SK-N-SH treated with all-trans-retinoic acid at 6 μM for 48 hours (cell line): ENCODE data around the gene CR1.

Experiments
- ATAC-seq: fragments of 200-7000 bp; cut with Tn5 transposase; 3 replicates; pipeline ENCODE4 v1.9.1; 2020; ENCODE audit warnings: mild to moderate bottlenecking, moderate library complexity
- ARNTL ChIP-seq: fragments of 450-650 bp; formaldehyde crosslinking; IDR thresholded peaks from 2 replicates; pipeline ENCODE4 v1.5.0; 2020; ENCODE audit warnings: low read depth, mild to moderate bottlenecking, moderate library complexity, borderline replicate concordance
- BACH2 ChIP-seq: fragments of 250-450 bp; sonication (Bioruptor Pico); IDR thresholded peaks from 2 replicates; pipeline ENCODE4 v1.9.0; 2021; ENCODE audit warnings: mild to moderate bottlenecking, borderline replicate concordance
- CSDC2 ChIP-seq: fragments of 250-450 bp; sonication (Bioruptor Pico); IDR thresholded peaks from 2 replicates; pipeline ENCODE4 v1.5.0; 2020; ENCODE audit warnings: mild to moderate bottlenecking, moderate library complexity
- ESRRG ChIP-seq: fragments of 250-450 bp; sonication (Bioruptor Pico); IDR thresholded peaks from 2 replicates; pipeline ENCODE4 v1.6.1; 2021; ENCODE audit warnings: mild to moderate bottlenecking
- GLIS3 ChIP-seq: fragments of 250-450 bp; sonication (Bioruptor Pico); IDR thresholded peaks from 2 replicates; pipeline ENCODE4 v1.5.0; 2020; ENCODE audit warnings: mild to moderate bottlenecking, moderate library complexity
- ISL1 ChIP-seq: fragments of 250-450 bp; sonication (Bioruptor Pico); IDR thresholded peaks from 2 replicates; pipeline ENCODE4 v2.1.2; 2022; ENCODE audit warnings: mild to moderate bottlenecking, moderate library complexity
- OSR1 ChIP-seq: fragments of 250-450 bp; sonication (Bioruptor Pico); IDR thresholded peaks from 2 replicates; pipeline ENCODE4 v1.8.0; 2022; ENCODE audit warnings: moderate library complexity, mild to moderate bottlenecking, inconsistent platforms
- PPARA ChIP-seq: fragments of 250-450 bp; sonication (Bioruptor Pico); IDR thresholded peaks from 2 replicates; pipeline ENCODE4 v1.5.0; 2020; ENCODE audit warnings: mild to moderate bottlenecking, borderline replicate concordance
- RARB ChIP-seq: fragments of 250-450 bp; sonication (Bioruptor Pico); IDR thresholded peaks from 2 replicates; pipeline ENCODE4 v1.8.0; 2021; ENCODE audit warnings: mild to moderate bottlenecking, moderate library complexity
- SNAI2 ChIP-seq: fragments of 250-450 bp; sonication (Bioruptor Pico); IDR thresholded peaks from 2 replicates; pipeline ENCODE4 v1.5.0; 2020; ENCODE audit warnings: mild to moderate bottlenecking, moderate library complexity
- TCF4 ChIP-seq: fragments of 250-450 bp; sonication (Bioruptor Pico); IDR thresholded peaks from 2 replicates; pipeline ENCODE4 v1.8.0; 2021; ENCODE audit warnings: mild to moderate bottlenecking, moderate library complexity, borderline replicate concordance
- TOX ChIP-seq: fragments of 250-450 bp; sonication (Bioruptor Pico); IDR thresholded peaks from 2 replicates; pipeline ENCODE4 v1.8.0; 2021; ENCODE audit warnings: mild to moderate bottlenecking, moderate library complexity, borderline replicate concordance
- ZC3H10 ChIP-seq: fragments of 250-450 bp; sonication (Bioruptor Pico); IDR thresholded peaks from 2 replicates; pipeline ENCODE4 v1.5.1; 2021; ENCODE audit warnings: mild to moderate bottlenecking, moderate library complexity
- ZFP3 ChIP-seq: fragments of 250-450 bp; sonication (Bioruptor Pico); IDR thresholded peaks from 2 replicates; pipeline ENCODE4 v1.5.0; 2020; ENCODE audit warnings: mild to moderate bottlenecking, moderate library complexity
- ZFP30 ChIP-seq: fragments of 450-650 bp; formaldehyde crosslinking; IDR thresholded peaks from 2 replicates; pipeline ENCODE4 v1.5.0; 2022; ENCODE audit warnings: mild to moderate bottlenecking, moderate library complexity
- ZNF565 ChIP-seq: fragments of 450-650 bp; formaldehyde crosslinking; conservative IDR thresholded peaks from 2 replicates; pipeline ENCODE4 v1.5.0; 2020; ENCODE audit warnings: low read depth, mild to moderate bottlenecking, moderate library complexity
- ZNF70 ChIP-seq: fragments of 450-650 bp; formaldehyde crosslinking; IDR thresholded peaks from 2 replicates; pipeline ENCODE4 v1.5.0; 2020; ENCODE audit warnings: mild to moderate bottlenecking, moderate library complexity
- ZNF8 ChIP-seq: fragments of 450-650 bp; formaldehyde crosslinking; IDR thresholded peaks from 2 replicates; pipeline ENCODE4 v1.5.0; 2020; ENCODE audit warnings: mild to moderate bottlenecking, moderate library complexity
- TF ChIP-seq, protein P1 (sequence below): fragments of 250-450 bp; sonication (Bioruptor Pico); IDR thresholded peaks from 2 replicates; pipeline ENCODE4 v1.5.0; 2020; ENCODE audit warnings: mild to moderate bottlenecking, moderate library complexity
- TF ChIP-seq, protein P2 (sequence below): fragments of 250-450 bp; sonication (Bioruptor Pico); IDR thresholded peaks from 2 replicates; pipeline ENCODE4 v1.8.0; 2020; ENCODE audit warnings: mild to moderate bottlenecking, moderate library complexity, borderline replicate concordance
- TF ChIP-seq, protein P3 (sequence below): fragments of 250-450 bp; sonication (Bioruptor Pico); IDR thresholded peaks from 2 replicates; pipeline ENCODE4 v1.5.1; 2021; ENCODE audit warnings: mild to moderate bottlenecking, moderate library complexity
- TF ChIP-seq, protein P4 (sequence below): fragments of 250-450 bp; sonication (Bioruptor Pico); IDR thresholded peaks from 2 replicates; pipeline ENCODE4 v1.8.0; 2021; ENCODE audit warnings: low read depth, mild to moderate bottlenecking, moderate library complexity, borderline replicate concordance
- TF ChIP-seq, protein P5 (sequence below): fragments of 250-450 bp; sonication (Bioruptor Pico); IDR thresholded peaks from 2 replicates; pipeline ENCODE4 v1.5.1; 2020; ENCODE audit warnings: low read depth, mild to moderate bottlenecking, moderate library complexity

The CR1 gene

DNA sequence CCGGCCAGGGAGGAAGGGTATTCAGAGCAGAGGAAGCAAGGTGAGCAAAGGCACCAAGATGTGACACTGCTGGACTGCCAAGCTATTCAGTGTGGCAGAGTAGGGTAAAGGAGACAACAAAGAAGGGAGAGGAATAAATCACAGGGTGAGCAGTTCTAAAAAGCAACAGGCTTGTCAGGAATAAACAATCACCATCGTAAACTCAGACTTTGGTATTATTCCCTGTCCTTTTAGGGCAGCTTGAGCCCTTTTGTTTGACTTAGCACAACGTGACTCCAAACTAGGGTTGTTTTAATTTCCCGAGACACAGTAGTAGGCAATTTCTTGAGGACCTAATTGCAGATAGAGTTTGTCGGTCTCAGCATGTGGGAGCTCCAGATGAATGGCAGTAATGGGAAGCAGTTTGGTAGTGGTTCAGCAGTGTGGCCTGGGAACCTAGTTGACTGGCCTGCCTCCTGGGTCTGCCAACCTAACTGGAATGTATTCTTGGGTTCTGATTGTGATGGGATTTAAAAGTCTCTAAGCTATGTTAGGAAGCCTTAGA, 153.3 kb downstream of the CR1 start:
- TF ChIP-seq, protein P1, sequence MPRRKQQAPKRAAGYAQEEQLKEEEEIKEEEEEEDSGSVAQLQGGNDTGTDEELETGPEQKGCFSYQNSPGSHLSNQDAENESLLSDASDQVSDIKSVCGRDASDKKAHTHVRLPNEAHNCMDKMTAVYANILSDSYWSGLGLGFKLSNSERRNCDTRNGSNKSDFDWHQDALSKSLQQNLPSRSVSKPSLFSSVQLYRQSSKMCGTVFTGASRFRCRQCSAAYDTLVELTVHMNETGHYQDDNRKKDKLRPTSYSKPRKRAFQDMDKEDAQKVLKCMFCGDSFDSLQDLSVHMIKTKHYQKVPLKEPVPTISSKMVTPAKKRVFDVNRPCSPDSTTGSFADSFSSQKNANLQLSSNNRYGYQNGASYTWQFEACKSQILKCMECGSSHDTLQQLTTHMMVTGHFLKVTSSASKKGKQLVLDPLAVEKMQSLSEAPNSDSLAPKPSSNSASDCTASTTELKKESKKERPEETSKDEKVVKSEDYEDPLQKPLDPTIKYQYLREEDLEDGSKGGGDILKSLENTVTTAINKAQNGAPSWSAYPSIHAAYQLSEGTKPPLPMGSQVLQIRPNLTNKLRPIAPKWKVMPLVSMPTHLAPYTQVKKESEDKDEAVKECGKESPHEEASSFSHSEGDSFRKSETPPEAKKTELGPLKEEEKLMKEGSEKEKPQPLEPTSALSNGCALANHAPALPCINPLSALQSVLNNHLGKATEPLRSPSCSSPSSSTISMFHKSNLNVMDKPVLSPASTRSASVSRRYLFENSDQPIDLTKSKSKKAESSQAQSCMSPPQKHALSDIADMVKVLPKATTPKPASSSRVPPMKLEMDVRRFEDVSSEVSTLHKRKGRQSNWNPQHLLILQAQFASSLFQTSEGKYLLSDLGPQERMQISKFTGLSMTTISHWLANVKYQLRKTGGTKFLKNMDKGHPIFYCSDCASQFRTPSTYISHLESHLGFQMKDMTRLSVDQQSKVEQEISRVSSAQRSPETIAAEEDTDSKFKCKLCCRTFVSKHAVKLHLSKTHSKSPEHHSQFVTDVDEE = no peak
- TF ChIP-seq GLIS3 = no peak
- no peak for TF ChIP-seq ISL1 (CRISPR knock-in tag)
- TF ChIP-seq OSR1 = no peak
- TF ChIP-seq TOX (CRISPR knock-in tag) = no peak
- no peak for TF ChIP-seq RARB
- no peak for TF ChIP-seq ZNF8 (CRISPR knock-in tag)
- no peak for TF ChIP-seq ARNTL
- TF ChIP-seq, protein P2, sequence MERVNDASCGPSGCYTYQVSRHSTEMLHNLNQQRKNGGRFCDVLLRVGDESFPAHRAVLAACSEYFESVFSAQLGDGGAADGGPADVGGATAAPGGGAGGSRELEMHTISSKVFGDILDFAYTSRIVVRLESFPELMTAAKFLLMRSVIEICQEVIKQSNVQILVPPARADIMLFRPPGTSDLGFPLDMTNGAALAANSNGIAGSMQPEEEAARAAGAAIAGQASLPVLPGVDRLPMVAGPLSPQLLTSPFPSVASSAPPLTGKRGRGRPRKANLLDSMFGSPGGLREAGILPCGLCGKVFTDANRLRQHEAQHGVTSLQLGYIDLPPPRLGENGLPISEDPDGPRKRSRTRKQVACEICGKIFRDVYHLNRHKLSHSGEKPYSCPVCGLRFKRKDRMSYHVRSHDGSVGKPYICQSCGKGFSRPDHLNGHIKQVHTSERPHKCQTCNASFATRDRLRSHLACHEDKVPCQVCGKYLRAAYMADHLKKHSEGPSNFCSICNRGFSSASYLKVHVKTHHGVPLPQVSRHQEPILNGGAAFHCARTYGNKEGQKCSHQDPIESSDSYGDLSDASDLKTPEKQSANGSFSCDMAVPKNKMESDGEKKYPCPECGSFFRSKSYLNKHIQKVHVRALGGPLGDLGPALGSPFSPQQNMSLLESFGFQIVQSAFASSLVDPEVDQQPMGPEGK (CRISPR knock-in tag) = no peak
- no peak for TF ChIP-seq ESRRG
- TF ChIP-seq PPARA (CRISPR knock-in tag) = no peak
- TF ChIP-seq TCF4 (CRISPR knock-in tag) = no peak
- TF ChIP-seq ZNF70 (CRISPR knock-in tag) = no peak
- TF ChIP-seq CSDC2 (CRISPR knock-in tag) = no peak
- TF ChIP-seq BACH2 (CRISPR knock-in tag) = no peak
- no peak for TF ChIP-seq ZC3H10 (CRISPR knock-in tag)
- TF ChIP-seq ZFP3 = no peak
- ATAC-seq = no peak

DNA sequence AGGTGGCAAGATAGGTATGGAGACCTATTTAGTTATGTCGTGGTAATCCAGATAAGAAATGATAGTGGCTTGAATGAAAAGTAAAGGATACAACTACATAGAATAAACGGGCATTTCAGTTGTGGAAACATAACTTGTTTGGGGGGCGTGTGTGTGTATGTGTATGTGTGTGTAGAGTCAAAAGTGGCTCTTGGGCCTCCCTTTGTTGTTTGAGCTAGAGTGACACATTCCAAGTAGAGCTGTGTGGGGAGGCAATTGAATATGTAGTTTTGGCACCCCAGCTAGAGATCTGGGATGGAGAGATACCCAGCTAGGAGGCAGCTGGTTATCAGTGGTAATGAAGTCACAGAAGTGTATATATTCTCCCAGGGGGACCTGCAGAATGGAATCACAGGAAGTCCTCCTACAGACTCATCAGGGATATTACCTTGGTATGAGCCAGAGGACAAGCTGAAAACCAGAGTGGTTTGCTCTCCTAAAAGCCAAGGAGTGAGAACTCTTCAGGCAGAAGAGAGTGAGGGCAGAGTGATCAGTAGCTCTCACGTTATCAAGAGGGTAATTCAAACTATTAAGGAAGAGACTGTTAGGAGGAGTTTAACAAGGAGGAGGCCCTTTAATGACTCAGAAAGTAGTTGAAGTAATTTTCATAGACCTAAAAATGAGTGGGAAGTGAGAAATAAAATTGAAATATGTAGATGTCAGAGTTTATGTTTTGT, 154.1 kb downstream of the CR1 start:
- TF ChIP-seq, protein P3, sequence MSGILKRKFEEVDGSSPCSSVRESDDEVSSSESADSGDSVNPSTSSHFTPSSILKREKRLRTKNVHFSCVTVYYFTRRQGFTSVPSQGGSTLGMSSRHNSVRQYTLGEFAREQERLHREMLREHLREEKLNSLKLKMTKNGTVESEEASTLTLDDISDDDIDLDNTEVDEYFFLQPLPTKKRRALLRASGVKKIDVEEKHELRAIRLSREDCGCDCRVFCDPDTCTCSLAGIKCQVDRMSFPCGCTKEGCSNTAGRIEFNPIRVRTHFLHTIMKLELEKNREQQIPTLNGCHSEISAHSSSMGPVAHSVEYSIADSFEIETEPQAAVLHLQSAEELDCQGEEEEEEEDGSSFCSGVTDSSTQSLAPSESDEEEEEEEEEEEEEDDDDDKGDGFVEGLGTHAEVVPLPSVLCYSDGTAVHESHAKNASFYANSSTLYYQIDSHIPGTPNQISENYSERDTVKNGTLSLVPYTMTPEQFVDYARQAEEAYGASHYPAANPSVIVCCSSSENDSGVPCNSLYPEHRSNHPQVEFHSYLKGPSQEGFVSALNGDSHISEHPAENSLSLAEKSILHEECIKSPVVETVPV (CRISPR knock-in tag) = no peak
- no peak for TF ChIP-seq SNAI2 (CRISPR knock-in tag)
- no peak for TF ChIP-seq ZNF8 (CRISPR knock-in tag)
- TF ChIP-seq, protein P4, sequence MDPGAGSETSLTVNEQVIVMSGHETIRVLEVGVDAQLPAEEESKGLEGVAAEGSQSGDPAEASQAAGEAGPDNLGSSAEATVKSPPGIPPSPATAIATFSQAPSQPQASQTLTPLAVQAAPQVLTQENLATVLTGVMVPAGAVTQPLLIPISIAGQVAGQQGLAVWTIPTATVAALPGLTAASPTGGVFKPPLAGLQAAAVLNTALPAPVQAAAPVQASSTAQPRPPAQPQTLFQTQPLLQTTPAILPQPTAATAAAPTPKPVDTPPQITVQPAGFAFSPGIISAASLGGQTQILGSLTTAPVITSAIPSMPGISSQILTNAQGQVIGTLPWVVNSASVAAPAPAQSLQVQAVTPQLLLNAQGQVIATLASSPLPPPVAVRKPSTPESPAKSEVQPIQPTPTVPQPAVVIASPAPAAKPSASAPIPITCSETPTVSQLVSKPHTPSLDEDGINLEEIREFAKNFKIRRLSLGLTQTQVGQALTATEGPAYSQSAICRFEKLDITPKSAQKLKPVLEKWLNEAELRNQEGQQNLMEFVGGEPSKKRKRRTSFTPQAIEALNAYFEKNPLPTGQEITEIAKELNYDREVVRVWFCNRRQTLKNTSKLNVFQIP (CRISPR knock-in tag) = no peak
- no peak for TF ChIP-seq TOX (CRISPR knock-in tag)
- no peak for TF ChIP-seq ZNF565 (CRISPR knock-in tag)
- TF ChIP-seq RARB = no peak
- no peak for TF ChIP-seq GLIS3
- TF ChIP-seq TCF4 (CRISPR knock-in tag) = no peak
- no peak for TF ChIP-seq ARNTL
- no peak for TF ChIP-seq ZC3H10 (CRISPR knock-in tag)
- TF ChIP-seq ZFP30 (CRISPR knock-in tag) = no peak
- TF ChIP-seq PPARA (CRISPR knock-in tag) = no peak
- TF ChIP-seq BACH2 (CRISPR knock-in tag) = no peak
- no peak for ATAC-seq

DNA sequence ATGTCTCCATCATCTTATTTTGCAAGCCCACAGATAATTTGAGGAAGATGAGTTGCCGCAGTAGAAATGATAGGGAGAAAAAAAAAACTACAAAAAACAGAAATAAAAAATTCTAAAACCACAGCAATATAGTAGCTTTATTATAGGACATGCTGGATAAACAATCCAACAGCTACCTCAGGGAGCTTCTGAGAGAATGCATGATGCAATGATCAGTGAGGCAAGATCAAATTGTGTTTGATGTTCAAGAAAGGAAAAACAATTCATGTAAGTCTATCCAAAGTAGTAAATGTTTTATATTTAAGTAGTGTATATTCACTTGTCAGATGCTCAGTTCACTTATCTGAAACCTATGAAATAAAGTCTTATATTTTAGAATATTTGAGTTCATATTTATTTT, 155.6 kb downstream of the CR1 start:
- TF ChIP-seq PPARA (CRISPR knock-in tag) (no peak), TCF4 (CRISPR knock-in tag) (no peak), TOX (CRISPR knock-in tag) (no peak), ARNTL (no peak), ZNF565 (CRISPR knock-in tag) (no peak), SNAI2 (CRISPR knock-in tag) (no peak), ISL1 (CRISPR knock-in tag) (no peak), ZFP3 (no peak), ZFP30 (CRISPR knock-in tag) (no peak), ZNF8 (CRISPR knock-in tag) (no peak)
- TF ChIP-seq, protein P5, sequence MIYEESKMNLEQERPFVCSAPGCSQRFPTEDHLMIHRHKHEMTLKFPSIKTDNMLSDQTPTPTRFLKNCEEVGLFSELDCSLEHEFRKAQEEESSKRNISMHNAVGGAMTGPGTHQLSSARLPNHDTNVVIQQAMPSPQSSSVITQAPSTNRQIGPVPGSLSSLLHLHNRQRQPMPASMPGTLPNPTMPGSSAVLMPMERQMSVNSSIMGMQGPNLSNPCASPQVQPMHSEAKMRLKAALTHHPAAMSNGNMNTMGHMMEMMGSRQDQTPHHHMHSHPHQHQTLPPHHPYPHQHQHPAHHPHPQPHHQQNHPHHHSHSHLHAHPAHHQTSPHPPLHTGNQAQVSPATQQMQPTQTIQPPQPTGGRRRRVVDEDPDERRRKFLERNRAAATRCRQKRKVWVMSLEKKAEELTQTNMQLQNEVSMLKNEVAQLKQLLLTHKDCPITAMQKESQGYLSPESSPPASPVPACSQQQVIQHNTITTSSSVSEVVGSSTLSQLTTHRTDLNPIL = no peak
- TF ChIP-seq, protein P4 (CRISPR knock-in tag) = no peak
- ATAC-seq = no peak
